Measurements from ENCODE around the gene NPC1. TPM values are rescaled to one million over a fixed set of nuclear protein-coding genes. Genes with fewer than 3 reads are reported as not detected.
"Not testable (repeated sequence)": the region's sequence is repeated elsewhere in the genome, so short reads cannot be mapped to it uniquely, and the experiment has no call there.

NPC1 gene
- total RNA-seq, 4 donors from 2014 or later: 10.0 to 58.9 (median 41.1) TPM

- Histone ChIP-seq H3K27me3 (no peaks in the 10 kb centered on the region), H3K4me1 (no peaks in the 10 kb centered on the region), H3K27ac (no peak overlapping the region), H3K4me3 (no peak overlapping the region), H3K9me3 (no peaks in the 10 kb centered on the region), H3K36me3 (no peaks in the 10 kb centered on the region)
- intact Hi-C loops (cut with DNase I; ENCODE audit: low total_unique reads): loop anchor here (5.0 kb wide), 1 partner anchor 63 kb away; no protein-coding TSS in a partner anchor
- TF ChIP-seq POLR2A (IDR thresholded peaks at IDR 0.05) (no peak), CTCF (IDR thresholded peaks at IDR 0.05) (no peak)
- DNase-seq: no peak
Measured at GRCh38 chr18:23519734-23520133, 66.6 kb downstream of the NPC1 start.

DNA sequence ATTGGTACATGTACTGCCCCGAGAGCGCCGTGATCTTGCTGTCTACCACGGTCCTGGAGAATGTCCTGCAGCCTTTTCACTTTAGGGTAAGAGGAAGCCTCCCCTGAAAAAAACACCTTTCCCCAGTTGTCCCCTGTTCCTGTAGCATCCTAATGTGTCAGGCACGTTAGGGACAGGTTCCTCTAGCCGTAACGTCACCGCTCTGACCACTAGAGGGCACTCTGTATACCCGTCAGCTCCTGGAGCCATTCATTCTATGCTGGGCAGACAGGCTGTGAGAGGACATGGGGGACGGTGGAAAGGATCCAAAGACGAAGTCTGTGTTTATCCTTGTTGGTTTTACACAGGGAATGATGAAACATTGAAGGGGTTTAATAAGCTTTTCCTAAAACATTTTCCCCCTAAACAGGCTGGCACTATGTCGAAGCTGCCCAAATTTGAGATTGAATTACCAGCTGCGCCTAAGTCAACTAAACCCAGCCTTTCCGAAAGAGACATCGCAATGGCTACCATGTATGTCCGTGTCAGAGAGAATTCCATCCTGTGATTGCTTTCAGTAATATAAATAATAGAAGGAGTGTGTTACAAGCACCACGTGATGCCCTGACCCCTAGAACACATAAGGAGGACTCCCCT lies 70.3 kb downstream of the NPC1 start:
- intact Hi-C loops (cut with DNase I; ENCODE audit: low total_unique reads): loop anchor here (5.0 kb wide), 1 partner anchor 66 kb away; no protein-coding TSS in a partner anchor
- H3K4me3 ChIP-seq: no peak overlapping the region
- no peaks in the 10 kb centered on the region for H3K36me3 ChIP-seq
- no peaks in the 10 kb centered on the region for H3K27me3 ChIP-seq
- DNase-seq: peak; percentile 63 to 76
- no peak overlapping the region for H3K27ac ChIP-seq
- no peaks in the 10 kb centered on the region for H3K9me3 ChIP-seq
- no peaks in the 10 kb centered on the region for H3K4me1 ChIP-seq
- TF ChIP-seq POLR2A (IDR thresholded peaks at IDR 0.05): no peak
- TF ChIP-seq CTCF (IDR thresholded peaks at IDR 0.05): peak; percentile 75 to 82 (median 78)

GRCh38 chr18:23512641-23513040 lies 73.7 kb downstream of the NPC1 start:
- Histone ChIP-seq H3K36me3 (no peaks in the 10 kb centered on the region), H3K9me3 (no peaks in the 10 kb centered on the region), H3K4me3 (no peak overlapping the region), H3K4me1 (no peaks in the 10 kb centered on the region), H3K27me3 (no peaks in the 10 kb centered on the region), H3K27ac (no peak overlapping the region)
- intact Hi-C loops (cut with DNase I; ENCODE audit: low total_unique reads): no loop called here
- TF ChIP-seq POLR2A (IDR thresholded peaks at IDR 0.05): no peak
- no peak for TF ChIP-seq CTCF (IDR thresholded peaks at IDR 0.05)
- no peak for DNase-seq

GRCh38 chr18:23512216-23512615 lies 74.1 kb downstream of the NPC1 start:
- DNase-seq; H3K27me3 ChIP-seq; H3K4me3 ChIP-seq; H3K4me1 ChIP-seq; H3K36me3 ChIP-seq; intact Hi-C loops (cut with DNase I; ENCODE audit: low total_unique reads); H3K9me3 ChIP-seq; H3K27ac ChIP-seq: not testable (repeated sequence)

- H3K27me3 ChIP-seq; H3K4me1 ChIP-seq; H3K36me3 ChIP-seq; H3K9me3 ChIP-seq; H3K4me3 ChIP-seq; H3K27ac ChIP-seq; DNase-seq; intact Hi-C loops (cut with DNase I; ENCODE audit: low total_unique reads): not testable (repeated sequence)
Measured at GRCh38 chr18:23510923-23511322, 75.4 kb downstream of the NPC1 start.

DNA sequence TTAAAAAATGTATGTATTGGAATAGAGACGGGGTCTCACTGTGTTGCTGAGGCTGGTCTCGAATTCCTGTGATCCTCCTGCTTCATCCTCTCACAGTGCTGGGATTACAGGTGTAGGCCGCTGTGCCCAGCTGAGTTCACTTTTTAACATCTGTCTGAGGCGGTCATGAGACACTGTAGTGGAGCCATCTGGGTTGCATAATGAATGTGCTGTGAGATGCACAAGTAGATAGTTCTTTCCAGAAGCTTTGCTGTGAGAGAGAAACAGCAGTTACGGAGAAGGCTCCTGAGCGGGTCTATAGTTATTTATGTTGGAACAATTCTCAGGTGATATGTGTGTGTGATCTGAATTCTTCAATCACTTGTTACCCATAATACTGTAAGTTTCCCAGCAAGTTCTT lies 79.9 kb downstream of the NPC1 start:
- intact Hi-C loops (cut with DNase I; ENCODE audit: low total_unique reads): no loop called here
- H3K27ac ChIP-seq: no peak overlapping the region
- peaks cover 0 to 4% of the 10 kb centered on the region in 2 donors for H3K4me1 ChIP-seq
- H3K9me3 ChIP-seq: no peaks in the 10 kb centered on the region
- no peaks in the 10 kb centered on the region for H3K27me3 ChIP-seq
- no peaks in the 10 kb centered on the region for H3K36me3 ChIP-seq
- no peak for DNase-seq
- no peak overlapping the region for H3K4me3 ChIP-seq
- no peak for TF ChIP-seq CTCF (IDR thresholded peaks at IDR 0.05)
- no peak for TF ChIP-seq POLR2A (IDR thresholded peaks at IDR 0.05)

All from uterus (tissue), 4 donors.